ENCODE data around the gene CITED1.
"Not testable (repeated sequence)": the region's sequence is repeated elsewhere in the genome, so short reads cannot be mapped to it uniquely, and the experiment has no call there.

CITED1 gene, protein sequence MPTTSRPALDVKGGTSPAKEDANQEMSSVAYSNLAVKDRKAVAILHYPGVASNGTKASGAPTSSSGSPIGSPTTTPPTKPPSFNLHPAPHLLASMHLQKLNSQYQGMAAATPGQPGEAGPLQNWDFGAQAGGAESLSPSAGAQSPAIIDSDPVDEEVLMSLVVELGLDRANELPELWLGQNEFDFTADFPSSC

DNA sequence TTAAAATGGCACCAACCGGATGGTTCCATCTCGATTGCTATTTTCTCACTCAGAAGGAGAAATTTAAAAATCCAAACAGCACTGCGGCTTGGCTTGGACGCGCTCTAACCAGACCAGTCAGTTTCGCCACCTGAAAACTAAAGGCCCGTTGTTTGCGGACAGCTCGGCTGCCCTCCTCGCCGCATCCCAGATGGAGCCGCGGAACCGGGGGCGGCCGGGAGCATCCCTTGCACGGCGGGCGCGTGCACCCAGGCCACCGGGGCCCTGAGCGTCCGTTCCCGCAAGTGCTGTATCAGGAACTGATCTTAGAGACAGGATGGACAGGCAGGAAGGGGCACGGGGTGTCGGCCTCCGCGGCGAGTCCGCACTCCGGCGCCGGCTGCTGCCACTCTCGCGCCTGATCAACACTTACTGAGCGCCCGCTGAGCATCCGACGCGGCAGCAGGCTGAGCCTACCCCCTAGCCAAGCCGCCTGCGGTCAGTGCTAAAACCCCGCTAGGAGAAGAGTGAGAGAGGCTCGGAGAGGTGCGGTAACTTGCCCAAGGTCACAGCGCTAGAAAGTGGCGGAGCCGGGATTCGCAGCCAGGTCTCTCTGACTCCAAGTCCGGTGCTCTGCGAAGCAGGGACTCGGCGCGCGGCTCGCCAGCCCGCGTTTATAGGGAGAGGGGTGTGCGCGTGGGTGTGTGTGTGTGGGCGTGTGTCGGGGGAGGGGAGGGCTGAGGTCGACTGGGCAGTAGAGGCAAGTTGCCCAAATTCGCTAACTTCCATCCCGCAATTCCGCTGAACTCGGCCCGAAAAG is at the start of gene CITED1:
Gene CITED1 (minus strand): TSS at position 629 of the 799 bp plus-strand sequence. CDS start 3,045 bp downstream, outside the sequence.
- DNase-seq = no peak

DNA sequence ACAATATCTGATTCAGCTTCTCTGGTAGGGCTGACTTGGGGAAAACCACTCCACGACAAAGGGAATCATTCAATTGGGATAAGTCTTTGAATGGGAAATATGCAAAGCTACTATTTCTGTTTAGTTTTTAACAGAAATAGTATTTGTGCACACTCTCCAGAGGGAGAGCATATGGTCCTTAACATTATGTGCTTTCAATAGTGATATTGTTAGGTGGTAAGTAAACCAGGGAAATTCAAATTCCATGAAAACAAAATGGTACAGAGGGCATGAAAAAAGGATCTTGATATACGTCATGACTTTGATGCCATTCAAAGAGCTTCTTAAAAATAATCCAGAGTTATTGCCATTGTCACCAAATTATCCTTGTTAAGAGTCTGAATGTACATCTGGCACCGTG is 47.1 kb upstream of the CITED1 start:
- DNase-seq = no peak

DNA sequence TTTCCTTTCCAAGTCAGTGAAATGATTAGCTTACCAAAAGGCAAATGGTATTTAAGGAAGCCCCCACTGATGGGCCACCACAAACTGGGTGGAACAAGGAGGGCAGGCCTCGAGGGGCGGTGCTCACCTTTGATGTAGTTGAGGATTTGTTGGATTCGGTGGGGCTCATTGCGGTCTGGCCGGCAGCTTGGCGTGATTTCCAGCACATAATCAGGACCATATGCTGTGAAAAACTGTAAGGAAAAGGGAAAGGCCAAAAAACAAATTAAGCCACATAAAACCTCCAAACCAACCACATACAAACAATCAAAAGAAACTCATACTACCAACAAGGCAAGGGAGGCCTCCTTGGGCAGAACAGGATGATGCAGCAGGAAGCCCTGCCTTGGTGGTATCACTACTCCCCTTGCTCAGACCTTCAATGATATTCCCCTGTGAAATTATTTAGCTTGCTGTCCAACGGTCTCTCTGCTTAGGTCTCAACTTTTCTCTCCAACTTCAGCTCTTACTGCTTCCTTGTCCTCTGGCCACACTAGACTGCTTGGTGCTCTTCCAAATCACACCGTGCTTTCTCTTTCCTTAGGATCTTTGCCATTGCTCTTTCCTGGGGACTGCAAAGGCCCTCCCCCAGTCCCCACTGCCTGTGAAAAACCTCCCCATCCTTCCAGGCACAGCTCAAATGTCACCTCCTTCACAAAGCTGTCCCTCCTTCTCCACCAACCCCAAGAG is 46.1 kb upstream of the CITED1 start:
- no peak for DNase-seq

DNA sequence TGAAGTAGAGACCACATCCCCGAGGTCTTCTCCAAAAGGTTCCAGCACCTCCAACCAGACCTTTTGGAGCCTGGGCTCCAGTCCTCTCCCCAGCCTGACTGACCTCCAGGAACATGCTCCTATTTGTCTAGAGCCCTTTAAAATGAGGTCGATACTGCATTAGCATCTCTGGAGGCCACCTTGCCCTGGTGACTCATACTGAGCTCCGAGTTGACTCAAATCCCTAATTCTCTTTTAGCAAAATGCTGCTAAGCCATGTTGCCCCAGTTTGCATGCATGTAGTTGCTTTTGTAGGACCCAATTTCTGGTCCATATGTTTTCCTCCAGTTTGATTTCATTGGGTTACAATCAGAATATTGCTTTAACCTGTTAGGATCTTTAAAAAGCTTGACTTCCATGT is 43.5 kb upstream of the CITED1 start:
- no peak for DNase-seq

DNA sequence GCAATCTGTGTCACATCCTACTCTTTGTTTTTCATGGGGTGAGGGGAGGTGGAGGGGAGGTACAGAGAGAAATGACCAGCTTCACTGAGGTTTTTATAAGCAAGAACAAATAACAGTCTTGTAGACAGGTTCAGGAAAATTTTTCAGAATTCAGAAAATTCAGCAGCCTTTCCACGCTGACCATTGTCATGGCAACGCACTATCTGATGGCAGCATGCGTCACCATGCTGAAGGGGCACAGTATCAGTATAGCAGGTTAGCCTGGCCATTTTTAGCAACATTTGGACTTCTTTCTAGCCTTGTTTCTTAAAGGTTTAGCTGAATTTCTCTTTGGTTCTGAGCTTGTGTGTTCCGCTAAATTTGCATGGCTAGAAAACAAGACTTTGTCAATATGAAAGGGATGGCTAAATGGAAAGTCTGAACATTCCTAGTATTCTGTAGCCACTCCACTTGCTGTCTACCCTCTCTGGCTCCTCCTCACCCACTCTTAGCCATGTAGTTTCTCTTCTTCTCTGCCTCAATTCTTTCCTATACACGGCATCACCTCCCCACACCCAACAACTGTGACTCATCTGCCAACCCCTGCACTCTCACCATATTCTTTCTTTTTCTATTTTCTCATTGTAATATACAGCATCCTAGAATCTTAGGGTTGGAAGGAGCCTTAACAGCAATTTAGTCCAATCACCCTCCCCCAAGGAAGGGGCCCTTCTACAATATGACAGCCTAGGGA is 42.7 kb upstream of the CITED1 start:
- no peak for DNase-seq

DNA sequence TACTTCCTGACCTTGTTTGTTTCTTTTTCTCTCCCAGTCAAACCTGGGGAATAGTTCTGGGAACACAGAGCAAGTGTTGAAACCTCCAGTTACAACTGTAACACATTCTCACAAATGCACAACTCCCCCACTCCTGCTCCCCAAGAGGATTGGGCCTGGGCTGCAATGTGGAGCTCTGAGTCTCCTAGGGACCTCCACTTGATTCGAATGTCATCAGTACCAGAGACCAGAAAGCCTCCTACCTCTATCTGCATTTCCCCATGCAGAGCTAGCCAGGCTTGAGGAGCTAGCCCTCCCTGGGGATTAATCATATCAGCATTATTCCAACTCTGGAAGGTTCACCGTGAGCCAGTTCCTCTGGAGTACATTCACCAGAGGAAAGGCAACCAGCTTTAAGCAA is 41.7 kb upstream of the CITED1 start:
- no peak for DNase-seq

DNA sequence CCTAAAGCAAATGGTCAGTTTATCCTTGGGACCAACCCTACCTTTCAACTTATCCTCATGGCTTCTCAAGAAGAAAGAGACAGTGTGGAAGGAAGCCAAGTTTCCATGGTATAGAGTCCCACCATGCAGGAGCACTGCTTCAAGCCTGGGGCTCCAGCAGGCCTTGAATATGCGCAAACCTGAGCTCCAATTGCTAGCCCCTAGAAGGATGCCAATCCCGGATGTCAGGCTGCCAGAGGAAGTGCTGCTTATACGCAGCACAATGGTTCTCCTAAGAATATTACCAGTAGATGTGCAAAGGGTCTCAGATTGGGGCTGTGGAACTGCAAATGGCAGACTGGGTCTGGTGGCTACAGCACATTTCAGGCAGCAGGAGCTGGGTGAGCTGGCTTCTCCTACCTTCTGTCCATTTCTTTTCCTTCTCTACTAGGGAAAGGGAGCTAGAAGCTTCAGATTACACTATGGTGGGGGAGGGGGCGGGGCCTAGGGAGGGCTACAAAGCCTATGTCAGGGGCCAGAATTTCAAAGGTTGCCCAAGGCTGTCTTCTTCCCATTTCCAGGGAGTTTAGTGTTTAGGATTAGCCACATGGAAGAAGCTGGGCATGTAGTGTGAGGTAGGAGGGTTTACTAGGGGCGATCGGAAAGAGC is 40.7 kb upstream of the CITED1 start:
- no peak for DNase-seq

DNA sequence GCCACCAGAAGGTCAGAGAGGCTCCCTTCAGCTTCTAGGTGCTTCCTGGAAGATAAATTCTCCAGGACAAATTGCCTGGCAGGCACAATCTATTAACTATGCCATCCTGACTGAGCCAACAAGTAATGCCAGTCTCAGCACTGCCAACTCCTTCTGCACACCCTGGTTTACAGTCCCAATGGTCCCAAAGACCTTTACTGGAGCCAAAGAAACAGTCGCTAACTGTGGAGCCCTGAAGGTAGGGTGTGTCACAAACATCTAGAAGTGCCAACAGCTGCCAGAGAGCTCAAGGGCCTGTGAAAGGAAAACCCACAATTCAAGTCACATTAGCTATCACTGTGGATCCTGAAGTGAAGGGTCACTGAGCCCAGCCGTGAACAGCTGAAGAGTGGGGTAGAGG is 34.9 kb upstream of the CITED1 start:
- DNase-seq = no peak

DNA sequence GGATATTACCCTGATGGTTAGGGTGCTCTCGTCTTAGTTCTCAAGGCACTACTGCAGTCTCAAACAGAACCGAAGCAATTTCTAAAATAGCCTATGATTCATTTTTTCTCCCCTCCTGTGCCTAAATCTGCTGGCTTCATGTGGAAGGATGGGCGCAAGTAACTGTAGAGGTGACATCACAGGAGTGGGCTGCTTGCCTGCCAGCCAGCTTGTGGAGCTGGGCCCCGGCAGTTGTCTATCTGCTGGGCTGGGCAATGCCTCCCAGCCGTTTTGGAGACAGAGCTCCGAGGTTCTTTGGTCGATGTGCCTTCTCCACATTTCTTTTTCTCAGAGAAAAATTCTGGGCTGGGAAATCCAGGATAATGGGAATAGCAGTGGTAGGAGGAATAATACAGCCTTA is 34.3 kb upstream of the CITED1 start:
- DNase-seq = no peak

DNA sequence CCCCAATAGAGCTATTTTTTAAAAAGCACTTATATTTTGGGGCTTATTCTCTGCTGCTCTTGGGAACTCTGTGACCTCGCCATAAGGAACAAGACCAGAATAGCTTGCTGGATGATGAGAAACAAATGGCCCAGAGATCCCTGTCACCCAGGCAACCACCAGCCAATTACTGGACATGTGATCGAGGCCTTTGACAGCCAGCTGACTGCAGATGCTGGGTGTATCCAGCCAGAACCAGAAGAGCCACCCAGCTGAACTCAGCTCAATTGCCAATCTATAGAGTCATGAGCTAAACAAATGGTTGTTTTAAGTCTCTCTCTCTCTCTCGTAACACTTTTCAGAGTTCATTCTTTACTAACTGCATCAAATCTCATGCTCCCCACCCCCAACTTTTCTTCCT is 24.4 kb upstream of the CITED1 start:
- DNase-seq = no peak

DNA sequence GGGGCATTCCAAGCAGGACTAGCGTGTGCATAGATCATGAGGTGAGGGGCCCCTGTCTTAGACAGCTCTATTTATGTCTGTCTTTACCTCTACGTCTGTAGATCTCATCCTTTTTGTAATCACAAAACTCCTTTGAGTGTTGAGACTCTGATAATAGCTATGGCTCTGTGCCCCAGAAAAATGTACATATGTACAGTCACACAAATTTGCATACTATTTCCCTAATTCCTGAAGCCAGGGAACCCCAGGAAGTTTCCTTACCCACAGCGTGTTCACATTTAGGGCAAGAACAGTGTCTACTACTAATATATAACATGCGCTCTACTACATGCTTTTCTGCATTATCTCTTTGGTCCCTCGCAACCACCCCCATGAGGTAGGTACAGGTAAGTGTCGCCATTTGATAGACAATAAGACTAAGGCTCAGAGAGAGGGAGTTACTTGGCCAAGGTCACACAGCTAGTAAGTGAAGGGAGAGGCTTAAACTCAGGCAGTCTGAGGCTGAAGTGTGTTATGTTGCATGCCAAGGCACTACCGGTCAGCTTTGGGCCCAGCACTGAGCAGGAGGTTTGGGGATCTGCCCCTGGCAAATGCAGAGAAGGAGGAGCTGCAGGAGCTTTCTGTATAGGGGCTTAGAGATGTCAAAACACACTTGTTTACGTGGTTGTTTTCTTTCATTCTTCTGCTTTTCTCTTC is 21.0 kb upstream of the CITED1 start:
- DNase-seq = no peak

DNA sequence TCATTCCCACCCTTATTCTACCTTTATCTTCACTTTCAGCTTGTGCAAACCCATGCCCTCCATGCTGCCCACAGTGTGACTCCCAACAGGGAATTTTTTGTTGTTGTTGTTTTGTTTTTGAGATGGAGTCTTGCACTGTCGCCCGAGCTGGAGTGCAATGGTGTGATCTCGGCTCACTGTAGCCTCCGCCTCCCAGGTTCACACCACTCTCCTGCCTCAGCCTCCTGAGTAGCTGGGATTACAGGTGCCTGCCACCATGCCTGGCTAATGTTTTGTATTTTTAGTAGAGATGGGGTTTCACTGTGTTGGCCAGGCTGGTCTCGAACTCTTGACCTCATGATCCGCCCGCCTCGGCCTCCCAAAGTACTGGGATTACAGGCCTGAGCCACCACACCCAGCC is 13.9 kb upstream of the CITED1 start:
- DNase-seq = not testable (repeated sequence)

DNA sequence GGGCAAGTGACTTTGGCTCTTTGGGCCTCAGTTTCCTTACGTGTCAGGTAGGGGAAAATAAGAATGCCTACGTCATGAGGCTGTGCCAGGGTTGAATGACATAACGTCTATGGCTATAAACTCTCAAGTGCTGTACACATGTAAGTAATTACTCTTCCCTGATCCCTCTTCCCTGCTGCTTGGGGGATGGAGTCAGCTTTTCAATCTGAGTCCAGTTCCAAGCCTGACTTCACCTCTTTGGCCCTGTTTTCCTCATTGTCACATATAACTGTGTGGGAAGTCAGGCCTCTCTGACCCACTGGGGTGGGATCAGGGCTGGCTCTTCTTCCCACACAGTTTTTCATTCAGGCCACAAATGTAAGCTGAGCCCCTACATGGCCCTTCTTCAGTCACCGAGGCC is 11.4 kb upstream of the CITED1 start:
- no peak for DNase-seq

DNA sequence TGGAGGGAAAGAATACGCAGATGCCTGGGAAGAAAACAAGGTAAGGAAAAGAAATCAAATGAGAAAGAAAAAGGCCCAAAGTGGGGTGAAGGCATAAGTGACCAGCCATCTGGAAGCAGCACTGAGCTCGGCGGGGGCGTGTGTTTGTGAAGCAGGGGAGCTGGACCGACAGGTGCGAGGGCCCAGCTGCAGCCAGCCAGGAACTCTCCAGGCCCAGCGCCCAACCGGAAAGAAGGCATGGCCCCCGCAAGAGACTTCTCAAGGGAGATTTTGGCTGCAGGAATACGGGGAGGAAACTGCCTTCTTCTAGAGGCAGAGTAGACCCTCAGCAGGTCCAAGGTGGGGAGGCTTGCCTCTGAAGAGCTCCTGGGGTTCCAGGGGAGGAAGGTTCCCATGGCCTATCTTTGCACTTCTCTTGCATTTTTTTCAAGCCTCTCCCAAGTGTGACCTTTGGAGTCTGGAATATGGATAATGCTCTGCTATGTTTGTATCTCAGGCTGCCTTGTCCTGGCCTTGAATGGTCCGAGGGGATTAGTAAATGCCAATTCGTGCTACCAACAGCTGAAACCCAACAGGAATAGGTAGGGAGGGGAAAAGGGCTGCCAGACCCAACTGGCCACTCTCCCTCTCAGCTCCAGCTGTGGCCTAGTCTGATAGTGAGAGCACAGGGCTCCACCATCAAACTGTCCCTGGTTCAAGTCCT is 10.8 kb upstream of the CITED1 start:
- DNase-seq = no peak

DNA sequence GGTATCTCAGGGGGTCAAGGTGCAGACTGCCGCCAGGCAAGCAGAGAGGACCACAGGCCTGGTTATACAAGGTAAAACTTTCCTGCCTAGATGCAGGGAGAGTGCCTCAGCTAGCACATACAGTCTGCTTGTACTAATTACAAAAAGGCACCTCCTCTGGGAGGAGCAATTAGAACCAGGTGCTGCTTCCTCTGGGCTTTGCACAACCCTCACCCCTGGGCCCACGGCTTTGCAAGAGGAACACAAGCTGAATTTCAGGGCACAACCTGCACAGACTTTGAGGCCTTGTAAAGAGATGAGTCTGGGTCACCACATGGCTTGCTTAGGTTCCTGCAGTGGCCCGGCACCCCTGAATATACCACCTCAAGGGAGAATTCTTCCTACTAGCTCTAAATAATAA is 9.2 kb upstream of the CITED1 start:
- no peak for DNase-seq

DNA sequence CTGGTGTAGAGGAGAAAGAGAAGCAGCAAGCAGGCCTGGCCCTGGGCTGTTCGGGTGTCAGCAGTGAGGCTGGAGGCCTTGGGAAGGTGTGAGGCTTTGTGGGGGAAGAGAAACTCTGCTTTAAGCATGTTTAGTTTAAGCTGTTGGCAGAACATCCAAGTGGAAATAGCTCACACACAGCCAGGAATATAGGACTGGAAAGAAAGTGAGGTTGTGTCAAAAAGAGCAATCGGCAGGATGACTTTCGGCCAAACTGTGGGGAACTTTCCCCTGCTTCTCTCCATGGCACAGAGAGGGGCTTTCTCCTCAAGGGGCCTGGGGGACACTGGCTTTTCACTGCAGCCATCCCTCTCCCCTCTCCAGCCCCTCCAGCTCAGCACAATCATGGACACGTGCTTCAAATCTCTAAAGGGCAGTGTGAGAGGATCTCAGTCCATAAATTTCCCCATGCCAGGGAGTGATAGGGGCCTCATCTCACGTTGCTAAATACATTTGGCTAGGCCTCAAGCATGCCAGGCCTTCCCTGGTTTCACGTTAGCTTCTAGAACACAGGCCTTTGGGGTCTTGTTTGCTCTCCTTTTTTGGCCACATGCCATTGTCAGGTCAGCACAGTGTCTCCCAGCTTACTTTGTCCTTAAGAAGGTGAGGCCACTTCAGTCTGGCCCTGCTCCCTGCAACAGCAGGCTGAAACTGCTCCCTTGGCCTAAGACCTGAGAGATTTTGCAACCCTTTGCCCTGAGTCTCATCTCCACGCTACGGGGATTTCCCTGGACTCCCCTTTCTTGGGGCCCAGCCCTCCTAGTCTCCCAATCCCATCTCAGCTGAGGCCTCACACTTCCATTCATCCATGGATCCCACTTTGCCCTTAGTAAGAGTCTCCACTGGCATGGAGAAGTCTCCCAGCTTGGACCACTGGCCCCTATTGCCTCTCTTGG is 8.3 kb upstream of the CITED1 start:
- no peak for DNase-seq

DNA sequence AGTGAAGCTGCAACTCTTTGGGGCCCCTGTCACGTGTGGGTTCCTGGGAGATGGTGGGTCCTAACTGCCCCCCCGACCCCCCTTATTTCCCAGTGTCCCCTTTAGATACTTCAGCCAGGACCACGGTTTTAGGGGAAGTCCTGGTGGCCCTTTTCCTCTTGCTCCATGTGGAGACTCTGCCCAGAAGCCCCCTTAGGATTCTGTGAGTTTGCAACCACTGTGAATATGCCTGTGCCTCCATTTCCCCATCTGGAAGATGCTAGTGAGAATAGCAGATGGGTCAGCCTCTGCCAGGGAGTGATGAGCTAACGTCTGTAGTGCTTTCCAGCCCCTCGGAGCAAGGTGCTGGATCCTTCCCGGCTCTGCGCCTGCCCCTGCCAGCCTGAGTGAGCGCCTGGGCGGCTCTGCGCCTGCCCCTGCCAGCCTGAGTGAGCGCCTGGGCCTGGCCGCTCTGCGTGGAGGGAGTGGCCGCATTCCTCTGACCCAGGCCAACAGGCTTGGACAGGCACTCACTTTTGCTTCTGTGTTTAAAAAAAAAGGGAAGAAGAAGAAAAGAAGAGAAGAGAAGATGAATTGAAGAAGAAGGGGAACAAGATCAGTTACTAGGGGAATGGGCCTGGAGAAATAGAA is 6.7 kb upstream of the CITED1 start:
- no peak for DNase-seq

DNA sequence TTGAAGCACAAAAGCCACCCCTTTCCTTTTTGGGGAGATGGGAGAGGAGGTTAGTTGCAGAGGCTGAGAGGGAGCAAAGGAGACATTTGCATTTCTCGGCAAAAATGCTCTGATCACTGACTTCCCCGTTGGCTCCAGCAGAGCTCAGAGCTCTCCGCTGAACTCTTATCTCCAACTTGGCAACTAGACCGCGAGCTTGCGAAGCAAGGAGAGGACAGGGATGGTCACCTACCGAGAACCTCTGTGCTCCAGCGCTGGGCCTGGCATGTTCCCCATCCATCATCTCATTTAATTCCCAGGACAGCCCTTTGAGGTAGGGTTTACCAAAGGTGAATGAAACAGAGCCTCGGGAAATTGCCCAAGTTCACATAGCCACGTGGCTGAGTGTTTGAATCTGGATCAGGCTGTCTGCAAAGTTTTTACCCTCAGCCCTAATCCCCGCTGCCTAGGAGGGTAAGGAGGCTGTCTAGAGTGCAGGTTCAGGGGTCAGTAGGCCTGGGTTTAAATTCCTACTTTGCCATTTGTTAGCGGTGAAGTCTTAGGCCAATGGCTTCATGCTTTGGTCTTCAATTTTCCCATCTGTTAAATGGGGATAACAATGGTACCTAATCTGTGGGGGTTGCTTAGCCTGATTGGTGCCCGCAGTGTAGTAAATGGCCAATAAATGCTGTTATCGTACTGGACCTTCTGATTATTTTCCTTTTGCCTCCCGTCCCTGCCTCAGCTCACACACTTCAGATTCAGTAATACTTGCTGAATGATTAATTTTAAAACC is 3.8 kb upstream of the CITED1 start:
- no peak for DNase-seq
